Right forelimb (tissue), 1 donor: ENCODE results near the gene SSR4.
"Not testable (repeated sequence)": the region's sequence is repeated elsewhere in the genome, so short reads cannot be mapped to it uniquely, and the experiment has no call there.

Experiments
- DNase-seq: peaks from one replicate; pipeline ENCODE4 v3.0.0-alpha.2; 2018

SSR4 gene

DNA sequence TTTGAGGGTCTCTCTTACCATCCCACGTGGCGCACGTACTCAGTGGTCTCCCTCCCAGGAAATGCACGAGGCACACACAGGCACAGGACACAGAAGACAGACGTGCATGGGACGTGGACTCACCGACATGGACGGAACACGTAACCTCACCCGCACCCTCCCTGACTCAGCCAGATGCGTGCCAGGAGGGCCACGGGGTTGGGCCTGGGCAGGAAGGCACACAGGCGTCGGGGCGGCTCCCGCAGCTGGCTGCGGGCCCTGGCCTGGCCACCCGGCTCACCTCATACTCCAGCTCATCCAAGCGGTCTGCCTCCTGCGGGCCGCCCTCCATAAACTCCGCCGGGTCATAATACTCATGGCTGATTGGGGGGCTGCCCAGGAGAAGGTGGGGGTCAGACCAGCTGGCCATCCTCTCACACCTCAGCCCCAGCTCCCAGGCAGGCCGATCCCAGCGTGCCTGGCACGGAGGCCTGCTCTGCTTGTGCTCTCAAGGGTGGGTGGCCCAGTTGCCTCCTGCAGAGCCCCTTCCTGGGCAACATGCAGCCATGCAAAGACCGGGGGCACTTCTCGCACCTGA lies 12.6 kb downstream of the SSR4 start:
- no peak for DNase-seq

DNA sequence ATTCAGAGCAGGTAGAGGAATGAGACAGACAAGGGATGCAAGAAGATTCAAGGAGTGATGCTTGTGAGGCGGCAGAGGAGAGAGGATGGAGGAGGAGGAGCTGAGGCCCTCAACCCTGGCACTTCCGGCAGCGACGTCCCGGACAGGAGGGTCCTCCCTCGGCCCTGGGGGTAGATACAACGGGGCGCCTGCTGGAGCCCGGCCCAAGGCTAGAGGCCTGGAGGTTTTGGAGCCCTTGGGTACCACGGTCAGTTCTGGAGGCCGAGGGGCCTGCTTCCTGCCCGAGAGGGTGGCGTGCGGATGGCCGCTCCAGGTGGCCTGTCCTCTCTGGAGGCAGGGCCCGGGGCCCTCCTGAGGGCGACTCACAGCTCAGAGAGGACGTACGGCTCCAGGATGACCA lies 13.5 kb downstream of the SSR4 start:
- DNase-seq: no peak

DNA sequence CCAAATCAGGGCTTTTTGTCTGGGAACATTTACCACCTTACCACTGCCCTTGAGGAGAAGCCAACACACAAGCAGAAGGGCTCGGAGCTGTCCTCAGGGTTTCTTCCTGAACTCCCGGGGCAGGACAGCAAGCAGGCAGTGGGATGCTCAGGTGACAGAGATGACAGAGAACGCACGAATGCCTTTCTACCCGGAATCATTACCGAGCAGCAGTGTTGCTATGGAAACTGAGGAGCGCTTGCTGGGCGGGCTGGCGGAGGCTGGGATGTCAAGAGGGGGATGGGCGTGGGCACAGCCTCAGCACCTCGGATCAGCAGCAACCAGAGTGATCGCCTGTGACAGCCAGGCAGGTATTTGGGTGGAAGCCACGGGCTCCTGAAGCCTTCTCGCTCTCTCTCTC lies 17.8 kb downstream of the SSR4 start:
- DNase-seq: no peak

DNA sequence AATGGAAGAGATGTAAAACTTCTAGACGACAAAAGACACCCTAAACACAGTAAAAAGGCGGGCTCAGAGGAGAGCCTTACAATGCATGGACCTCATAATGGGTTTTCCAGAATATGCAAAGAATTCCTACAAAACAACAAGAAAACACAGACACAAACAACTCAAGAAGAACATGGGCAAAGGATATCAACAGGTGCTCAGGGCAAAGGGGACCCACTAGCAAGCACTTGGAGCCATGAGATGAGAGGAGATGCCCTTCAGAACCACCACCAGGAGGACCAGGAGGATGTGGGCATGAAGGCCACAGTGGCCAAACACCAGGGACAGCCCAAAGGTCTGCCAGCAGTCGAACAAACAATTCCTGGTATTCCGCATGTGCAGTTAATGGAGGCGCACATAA lies 18.7 kb downstream of the SSR4 start:
- no peak for DNase-seq

DNA sequence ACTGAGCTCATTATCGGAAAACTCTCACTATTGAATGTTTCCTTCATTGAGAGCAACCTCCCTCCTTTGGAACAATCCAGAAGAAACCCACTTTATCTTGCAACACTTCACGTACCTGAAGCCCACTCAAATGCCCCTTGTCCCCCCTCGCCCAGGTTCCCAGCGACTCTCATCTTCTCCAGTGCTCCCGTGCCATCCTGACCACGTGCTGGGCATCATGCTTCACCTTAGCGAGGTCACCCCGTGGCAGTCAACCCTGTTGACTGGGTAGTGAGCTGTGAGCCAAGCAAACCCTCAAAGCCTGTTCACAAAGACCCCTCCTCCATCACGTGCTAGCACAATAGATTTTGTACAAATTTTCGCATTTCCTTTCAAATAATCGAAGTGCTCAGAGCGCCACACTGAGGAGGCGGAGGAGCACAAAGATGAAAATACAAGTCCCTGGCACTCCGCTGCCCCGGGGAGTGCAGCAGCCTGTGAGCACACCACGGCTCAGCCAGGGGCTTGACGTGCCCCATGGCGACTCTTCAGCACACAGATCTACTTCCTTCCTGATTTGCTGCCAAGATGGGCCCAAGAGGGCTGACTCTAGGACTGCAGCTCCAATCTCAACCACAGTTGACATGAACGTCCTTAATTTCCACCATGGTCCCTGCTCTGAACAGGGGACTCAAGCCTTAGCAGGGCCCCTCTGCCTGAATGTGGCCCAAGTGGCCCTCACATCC lies 20.3 kb downstream of the SSR4 start:
- no peak for DNase-seq

DNA sequence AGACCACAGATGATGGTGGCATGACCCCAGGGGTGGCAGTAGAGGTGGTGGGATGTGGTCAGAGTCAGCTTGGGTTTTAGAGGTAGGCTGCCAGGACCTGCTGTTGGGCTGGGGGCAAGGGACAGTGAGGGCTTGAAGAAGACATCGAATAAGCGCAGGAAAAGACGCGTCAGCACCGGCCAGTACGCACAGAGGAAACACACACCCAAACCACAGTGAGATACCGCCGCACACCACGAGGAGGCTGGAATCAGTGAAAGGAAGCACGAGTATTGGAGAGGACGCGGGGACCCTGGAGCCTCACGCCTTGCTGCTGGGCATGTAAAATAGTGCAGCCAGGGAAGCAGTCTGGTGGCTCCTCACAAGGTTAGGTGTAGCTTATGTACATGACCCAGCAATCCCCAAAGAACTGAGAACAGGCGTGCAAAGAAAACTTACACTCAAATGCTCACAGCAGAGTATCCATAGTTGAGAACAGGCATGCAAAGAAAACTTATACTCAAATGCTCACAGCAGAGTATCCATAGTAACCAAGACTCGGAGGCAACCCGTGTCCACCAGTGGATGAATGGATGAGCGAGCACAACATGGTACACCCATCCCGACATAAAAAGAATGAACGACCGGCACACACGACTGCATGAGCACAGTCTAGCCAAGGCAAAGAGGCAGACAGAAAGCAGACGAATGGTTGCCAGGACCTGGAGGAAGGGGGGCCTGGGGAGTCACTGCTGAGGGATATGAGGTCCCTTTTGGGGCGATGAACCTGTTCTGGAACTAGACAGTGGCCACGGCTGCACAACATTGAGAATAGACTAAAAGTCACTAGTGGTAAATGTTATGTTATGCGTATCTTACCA lies 22.6 kb downstream of the SSR4 start:
- DNase-seq: no peak

DNA sequence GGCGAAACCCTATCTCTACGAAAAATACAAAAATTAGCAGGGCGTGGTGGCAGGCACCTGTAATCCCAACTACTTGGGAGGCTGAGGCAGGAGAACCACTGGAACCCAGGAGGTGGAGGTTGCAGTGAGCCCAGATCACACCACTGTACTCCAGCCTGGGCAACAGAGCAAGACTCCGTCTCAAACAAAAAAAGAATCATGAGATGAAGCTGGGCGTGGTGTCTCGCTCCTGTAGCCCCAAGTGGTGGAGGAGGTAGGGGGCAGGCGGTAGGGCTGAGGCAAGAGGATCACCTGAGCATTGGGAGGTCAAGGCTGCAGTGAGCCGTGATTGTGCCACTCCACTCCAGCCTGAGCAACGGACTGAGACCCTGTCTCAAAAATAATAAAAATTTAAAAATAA lies 23.6 kb downstream of the SSR4 start:
- DNase-seq: not testable (repeated sequence)

DNA sequence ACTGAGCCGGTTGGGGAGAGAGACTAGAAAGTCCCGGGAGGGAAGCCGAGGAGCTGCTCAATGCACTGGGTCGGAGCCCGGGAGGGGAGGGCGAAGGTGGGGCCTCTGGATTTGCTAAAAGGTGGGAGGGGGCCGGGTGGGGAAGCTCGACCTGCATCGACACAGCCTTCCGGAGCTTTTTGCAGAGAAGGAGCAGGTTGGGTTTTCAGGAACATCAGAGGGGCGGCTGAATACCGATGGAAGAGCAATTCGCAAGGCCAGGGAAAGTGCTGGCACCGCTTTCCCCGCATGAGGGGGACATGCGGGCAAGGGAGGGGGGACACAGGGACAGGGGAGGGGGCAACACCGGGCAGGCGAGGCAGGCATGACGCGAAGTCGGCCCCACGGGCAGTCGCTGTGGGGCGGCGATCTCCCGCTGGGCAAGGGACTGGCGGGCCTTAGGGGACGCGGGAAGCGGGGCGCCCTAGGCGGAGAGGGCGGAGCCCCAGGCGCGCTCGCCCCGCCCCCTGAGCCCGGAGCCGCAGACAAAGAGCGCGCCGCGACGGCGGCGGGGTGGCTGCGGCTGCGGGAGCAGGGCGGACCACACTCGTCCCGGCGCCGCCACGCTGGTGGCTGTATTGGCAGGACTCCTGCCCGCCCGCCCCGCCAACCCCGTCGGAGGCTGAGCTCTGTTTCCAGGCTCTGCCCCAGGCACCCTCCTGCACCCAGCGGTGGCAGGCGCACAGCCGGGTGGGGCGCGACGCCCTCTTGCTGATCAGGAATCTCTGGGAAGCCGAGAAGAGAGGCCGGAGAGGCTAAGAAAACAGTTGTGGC lies 24.3 kb downstream of the SSR4 start:
- peak; percentile 51 for DNase-seq

DNA sequence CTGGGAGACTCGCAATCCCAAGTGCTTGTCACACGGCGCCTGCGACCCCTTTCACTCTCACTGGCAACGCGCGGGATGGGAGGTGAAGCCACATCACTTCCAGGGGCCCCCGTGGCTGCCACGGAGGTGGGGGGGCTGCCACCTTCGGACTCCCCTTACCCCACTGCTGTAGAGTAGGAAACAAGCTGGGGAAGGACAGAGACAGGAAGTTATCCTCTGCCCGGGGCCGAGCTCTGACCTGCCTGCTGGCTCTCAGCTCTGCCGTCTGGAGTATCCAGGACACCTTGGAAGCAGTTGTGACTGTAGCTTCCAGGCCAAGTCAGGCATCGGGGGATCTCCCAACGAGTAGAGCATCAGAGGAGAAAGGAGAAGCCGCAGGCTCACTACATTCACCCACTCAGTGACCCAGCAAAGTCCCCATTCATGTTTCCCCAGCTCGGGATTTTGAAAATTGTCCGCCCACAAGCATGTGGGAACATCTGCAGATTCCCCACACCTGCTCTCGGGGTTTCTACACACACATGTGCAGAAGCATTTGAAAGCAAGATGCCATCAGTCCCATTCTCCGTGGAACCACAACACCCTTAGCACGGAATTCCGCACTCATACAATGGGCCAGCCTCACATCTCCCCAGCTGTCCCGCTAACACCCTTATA lies 25.0 kb downstream of the SSR4 start:
- DNase-seq: no peak

DNA sequence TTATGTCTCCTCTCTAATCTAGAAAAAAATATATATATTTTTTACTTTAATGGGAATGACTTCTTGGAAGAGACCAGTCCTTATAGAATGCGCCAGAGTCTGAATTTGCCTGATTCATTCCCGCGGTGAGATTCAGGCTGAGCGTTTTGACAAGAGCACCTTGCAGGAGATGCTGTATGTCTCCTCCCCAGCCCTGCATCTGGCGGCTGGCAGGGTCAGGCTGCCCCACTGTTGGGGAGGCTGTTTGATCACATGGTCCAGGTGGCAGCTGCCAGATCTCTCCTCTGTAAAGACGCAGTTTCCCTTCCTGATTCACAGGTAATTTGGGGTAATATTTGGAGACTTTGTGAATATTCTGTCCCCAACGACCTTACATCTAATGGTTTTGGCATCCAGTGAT lies 26.1 kb downstream of the SSR4 start:
- no peak for DNase-seq

DNA sequence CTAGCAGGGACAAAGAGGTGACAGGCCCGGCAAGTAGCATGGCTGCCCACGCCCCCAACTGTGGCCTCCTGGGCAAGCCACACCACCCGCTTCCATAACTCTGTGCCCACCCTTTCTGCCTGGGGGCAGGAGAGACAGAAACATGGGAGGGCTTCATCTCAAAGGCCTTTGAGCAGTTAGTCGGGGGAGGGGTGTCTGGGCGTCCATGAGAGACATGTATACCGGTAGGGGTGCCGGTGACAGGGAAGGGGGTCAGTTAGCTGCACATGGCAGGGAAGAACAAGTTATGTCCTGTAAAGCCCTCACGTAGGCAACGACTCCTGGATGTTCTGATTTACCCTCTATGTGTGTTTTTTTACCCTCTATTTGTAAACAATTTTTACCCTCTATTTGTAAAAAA lies 26.6 kb downstream of the SSR4 start:
- DNase-seq: no peak

DNA sequence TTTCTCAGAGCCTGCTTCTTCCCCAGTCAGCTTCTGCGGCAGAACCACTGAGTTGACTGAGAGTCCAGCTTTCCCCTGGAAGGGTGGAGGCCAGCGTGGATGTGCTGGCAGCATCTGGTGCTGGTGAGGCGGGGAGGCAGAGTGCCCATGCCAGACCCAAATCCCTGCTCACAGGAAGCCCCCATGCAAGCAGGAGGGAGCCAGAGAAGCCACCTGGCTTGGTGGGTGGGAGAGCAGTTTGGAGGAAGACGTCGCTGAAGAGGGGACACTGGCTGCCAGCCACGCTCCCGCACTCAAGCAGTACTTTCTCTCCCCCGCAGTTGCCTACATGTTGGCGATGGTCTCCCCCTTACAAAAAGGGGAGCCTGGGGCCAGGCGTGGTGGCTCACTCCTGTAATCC lies 29.9 kb downstream of the SSR4 start:
- no peak for DNase-seq

DNA sequence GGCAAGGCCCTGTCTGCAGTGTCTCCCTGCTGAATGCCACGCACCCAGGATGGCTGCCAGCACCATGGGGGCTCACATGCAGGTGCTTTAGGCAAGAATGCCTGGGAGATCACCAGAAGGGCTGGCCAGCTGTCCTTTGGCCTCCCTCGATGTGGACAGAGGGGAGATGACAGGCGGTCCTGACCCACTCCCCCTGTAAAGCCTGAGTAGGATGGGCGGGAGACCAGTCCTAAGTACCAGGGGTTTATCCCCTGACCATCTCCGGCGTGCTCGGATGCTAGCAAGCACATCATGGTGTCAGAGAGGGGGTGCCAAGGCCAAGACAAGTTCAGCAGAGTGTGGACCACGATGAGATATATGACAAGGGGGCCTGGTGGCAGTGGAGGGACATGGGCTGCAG lies 30.6 kb downstream of the SSR4 start:
- no peak for DNase-seq

DNA sequence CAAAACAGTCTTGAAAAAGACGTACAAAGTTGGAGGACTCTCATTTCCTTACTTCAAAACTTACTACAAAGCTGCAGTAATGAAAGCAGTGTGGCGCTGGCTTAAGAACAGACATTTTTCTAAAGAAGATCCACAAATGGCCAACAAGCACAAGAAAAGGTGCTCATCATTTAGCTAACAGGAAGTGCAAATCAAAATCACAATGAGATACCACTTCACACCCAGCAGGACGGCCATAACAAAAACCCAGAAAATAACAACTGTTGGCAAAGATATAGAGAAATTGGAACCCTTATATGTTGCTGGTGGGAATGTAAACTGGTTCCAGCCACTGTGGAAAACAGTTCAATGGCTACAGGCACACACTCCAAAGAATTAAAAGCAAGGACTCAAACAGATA lies 32.5 kb downstream of the SSR4 start:
- no peak for DNase-seq

DNA sequence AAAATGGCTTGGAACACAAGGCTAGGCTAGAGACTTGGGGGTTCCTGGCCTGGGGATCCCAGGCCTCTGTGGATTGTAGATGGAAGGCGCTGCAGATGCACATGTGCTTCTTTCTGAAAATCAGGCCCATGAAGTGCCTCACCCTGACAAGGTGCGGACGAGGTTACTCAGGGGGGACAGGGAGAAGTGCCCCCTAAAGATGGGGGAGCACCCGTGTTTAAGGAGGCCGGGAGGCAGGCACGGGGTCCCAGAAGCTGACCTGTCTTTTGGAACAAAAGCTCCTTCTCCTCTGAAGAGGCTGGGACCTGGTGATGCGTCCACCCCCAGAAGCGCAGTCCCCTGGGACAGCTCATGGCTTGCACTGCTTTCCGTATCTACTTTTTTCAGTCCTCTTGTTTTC lies 33.4 kb downstream of the SSR4 start:
- DNase-seq: no peak

DNA sequence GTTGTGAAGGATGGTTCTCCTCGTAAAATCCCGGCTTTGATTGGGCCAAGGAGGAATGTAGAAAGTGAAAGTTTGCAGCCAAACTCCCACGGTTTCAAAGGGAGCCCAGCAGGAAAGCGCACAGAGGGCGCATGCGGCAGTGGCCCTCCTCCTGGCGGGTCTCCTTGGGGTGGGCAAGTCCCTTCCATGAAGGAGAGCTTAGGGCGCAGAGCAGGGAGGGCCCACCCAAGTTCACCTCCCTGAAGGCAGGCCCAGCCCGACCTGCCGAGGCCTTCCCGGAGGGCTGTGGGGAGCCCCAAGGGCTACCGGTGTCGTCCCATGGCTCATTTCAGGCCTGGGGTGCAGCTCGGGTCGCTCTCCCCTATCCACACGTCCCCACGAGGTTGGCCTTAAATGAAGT lies 33.8 kb downstream of the SSR4 start:
- no peak for DNase-seq

DNA sequence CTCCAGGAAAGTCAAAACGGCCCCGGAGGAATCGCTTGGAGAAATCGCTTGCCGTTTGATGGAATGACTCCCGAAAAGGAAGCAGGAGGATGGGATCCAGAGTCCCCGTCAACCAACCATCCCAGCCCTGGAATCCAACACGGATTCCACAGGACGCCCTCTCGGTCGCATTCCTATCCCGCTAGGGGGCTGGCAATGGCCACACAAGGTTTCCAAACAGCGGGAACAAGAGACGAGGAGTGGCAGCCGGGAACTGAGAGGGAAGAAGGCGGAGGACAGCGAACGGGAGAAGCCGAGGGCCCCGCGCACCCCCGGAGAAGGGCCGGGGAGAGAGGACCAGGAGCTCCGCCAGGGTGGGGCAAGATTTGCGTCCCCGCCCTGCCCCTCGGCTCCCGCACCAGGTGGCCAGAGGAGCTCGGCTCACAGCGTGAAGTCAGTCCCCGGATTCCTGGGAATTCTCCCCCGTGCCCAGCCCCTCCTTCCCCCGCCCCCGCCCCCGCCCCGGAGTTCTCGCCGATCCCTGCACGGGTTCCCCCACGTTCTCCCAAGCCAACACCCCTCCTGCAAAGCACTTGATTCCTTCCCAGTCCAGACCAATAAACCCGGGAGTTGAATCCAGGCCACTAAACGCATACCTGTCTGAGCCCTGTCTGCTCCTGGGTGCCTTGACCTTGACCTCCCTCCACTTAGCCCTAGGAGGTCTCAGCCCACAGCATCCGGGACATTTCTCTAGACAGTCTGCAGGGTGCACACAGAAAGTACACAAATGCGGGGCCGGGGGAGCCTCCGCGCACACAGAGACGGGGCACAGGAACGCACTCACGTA lies 34.5 kb downstream of the SSR4 start:
- DNase-seq: no peak

DNA sequence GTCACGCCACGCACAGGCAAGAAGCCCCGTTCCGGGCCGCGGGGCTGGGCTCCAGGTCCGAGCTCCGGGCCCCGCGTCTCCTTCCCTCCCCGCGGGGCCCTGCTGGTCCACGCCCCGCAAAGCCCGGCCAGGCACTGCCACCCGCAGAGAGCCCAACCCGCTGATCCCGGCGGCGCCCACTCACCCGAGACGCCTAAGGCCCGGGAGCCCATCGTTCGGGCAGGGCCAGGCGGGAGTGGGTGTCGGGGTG lies 35.0 kb downstream of the SSR4 start:
- no peak for DNase-seq

DNA sequence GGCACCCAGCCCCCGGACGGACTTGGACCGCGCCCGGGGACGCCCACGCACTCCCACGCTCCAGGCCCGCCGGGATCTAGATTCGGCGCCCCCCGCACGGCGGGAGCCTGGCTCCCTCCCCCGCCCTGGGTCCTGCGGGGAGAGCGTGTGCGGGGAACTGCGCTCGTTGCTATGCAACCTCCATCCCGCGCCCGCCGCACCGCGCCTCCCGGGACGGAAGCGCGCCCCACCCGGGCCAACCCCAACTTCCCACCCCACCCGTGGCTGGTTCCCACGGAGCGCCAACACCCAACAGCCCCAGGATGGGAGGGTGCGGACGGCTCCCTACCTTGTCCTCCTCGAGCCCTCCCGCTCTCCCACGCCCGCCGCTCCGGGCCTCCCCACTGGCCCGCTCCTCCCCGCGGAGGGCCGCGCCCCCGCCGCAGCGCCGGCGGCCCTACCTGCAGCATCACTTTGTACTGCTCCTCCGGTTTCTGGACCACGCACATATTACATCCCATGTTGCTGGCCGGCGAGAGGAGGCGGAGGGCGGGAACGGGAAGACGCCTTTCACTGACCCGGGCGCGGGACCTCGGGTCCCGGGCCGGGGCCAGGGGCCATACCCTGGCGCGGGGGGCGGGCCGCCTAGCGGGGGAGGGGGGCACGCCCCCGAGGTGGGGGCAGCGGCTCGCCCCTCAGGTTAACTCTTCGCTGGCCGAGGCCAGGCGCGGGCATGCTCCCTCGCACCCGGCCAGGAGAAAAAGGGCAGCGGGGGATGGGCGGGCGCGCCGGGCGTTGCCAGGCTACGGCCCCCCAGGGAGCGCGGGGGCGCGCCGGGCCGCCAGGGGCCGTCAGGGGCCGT lies 35.6 kb downstream of the SSR4 start, which contains the start of gene PDZD4:
Gene PDZD4 (minus strand): TSS at position 746 of the 841 bp plus-strand sequence. CDS start 246 bp downstream, at position 500.
- DNase-seq: no peak

DNA sequence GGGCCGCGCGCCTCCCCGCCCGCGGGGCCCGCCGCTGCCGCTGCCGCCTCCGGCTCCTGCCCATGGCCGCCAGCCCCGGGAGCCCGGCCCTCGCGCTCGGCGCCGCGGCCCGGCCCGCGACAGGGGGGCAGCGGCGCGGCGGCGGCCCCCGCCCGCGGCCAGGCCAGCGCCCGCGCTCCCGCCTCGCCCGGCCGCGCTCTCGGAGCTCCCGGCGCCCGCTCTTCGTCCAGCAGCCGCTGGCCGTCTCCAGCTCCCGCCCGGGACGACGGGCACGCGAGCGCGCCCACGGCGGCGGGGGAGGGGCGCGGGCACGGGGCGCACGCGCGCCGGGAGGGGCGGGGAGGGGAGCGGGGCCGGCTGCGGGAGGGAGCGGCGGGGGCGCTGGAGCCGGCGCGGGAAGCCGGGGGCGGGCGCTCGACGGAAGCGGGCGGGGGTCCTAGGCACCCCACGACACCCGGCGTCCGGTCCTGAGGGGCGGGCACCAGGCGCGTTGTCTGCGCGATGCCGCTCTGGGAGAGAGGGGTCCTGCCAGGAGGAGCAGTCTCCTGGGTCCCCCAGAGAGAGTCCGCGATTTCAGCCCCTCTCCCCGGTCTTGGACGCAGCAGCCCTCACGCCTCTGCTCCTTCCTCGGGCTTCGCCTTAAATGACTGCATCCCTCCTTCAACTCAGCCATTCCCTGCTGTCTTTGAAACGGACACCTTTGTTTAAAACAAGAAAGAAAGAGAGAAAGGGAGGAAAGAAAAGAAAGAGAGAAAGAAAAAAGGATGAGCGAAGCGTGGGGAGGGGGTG lies 36.4 kb downstream of the SSR4 start:
- DNase-seq: no peak
